LNCaP clone FGC (cell line): ENCODE measurements around the gene RMI1.

Experiments
- DNase-seq: peaks from one replicate; pipeline ENCODE4 v3.0.0-alpha.2; 2011; ENCODE audit warnings: low read depth
- H3K4me3 ChIP-seq: 2 replicates; pipeline ENCODE4 v1.5.1; 2011; ENCODE audit warnings: mild to moderate bottlenecking, low read depth, low read length, control low read depth
- TF ChIP-seq, protein P1 (sequence below): IDR thresholded peaks from 2 replicates; pipeline ENCODE4 v1.5.1; 2012; ENCODE audit warnings: mild to moderate bottlenecking; ENCODE audit not compliant: control insufficient read depth, insufficient read depth; ENCODE audit errors: extremely low read depth

Gene RMI1

GRCh38 chr9:83957248-83957513 lies 23.4 kb upstream of the RMI1 start:
- no peak for DNase-seq
- TF ChIP-seq, protein P1, sequence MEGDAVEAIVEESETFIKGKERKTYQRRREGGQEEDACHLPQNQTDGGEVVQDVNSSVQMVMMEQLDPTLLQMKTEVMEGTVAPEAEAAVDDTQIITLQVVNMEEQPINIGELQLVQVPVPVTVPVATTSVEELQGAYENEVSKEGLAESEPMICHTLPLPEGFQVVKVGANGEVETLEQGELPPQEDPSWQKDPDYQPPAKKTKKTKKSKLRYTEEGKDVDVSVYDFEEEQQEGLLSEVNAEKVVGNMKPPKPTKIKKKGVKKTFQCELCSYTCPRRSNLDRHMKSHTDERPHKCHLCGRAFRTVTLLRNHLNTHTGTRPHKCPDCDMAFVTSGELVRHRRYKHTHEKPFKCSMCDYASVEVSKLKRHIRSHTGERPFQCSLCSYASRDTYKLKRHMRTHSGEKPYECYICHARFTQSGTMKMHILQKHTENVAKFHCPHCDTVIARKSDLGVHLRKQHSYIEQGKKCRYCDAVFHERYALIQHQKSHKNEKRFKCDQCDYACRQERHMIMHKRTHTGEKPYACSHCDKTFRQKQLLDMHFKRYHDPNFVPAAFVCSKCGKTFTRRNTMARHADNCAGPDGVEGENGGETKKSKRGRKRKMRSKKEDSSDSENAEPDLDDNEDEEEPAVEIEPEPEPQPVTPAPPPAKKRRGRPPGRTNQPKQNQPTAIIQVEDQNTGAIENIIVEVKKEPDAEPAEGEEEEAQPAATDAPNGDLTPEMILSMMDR: no peak
- peak overlapping the region; percentile 55 for H3K4me3 ChIP-seq

DNA sequence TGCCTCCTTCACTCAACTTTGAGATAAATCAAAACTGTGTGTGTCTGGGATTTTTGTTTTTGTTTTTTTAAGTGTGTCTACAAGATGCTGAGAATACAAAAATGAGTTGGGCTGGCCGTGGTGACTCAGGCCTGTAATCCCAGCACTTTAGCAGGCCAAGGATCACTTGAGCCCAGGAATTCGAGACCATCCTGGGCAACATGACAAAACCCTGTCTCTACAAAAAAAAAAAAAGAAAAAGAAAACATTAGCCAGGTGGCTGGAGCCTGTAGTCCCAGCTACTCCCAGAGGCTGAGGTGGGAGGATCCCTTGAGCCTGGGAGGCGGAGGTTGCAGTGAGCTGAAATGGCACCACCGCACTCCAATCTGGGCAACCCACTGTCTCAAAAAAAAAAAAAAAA lies 21.5 kb upstream of the RMI1 start:
- H3K4me3 ChIP-seq: no peak overlapping the region
- no peak for DNase-seq
- TF ChIP-seq, protein P1: no peak

GRCh38 chr9:83960991-83961390 lies 19.6 kb upstream of the RMI1 start:
- no peak overlapping the region for H3K4me3 ChIP-seq
- TF ChIP-seq, protein P1: no peak
- no peak for DNase-seq

DNA sequence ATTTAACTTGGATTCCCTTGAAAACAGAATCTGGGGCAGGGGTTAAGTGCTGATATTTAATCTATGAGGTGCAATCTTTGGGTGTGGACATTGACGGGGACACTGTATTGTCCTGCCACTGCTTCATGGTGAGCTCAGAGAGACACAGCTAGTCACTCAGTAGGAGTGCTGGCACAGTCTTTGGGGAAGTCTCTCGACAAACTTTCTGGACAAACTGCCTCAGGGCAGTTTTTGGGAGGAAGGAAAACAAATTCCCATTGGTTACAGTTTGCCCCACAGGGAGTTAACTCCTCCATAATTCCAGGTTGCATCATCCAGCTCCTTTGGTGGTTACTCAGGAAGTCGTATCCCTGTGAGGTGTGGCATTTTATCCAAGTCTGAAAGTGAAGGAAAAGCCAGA lies 18.4 kb upstream of the RMI1 start:
- DNase-seq: peak; percentile 66
- H3K4me3 ChIP-seq: no peak overlapping the region
- TF ChIP-seq, protein P1: no peak

- TF ChIP-seq, protein P1: no peak
- H3K4me3 ChIP-seq: no peak overlapping the region
- DNase-seq: no peak
Observed at GRCh38 chr9:83964973-83965349, 15.6 kb upstream of the RMI1 start.

DNA sequence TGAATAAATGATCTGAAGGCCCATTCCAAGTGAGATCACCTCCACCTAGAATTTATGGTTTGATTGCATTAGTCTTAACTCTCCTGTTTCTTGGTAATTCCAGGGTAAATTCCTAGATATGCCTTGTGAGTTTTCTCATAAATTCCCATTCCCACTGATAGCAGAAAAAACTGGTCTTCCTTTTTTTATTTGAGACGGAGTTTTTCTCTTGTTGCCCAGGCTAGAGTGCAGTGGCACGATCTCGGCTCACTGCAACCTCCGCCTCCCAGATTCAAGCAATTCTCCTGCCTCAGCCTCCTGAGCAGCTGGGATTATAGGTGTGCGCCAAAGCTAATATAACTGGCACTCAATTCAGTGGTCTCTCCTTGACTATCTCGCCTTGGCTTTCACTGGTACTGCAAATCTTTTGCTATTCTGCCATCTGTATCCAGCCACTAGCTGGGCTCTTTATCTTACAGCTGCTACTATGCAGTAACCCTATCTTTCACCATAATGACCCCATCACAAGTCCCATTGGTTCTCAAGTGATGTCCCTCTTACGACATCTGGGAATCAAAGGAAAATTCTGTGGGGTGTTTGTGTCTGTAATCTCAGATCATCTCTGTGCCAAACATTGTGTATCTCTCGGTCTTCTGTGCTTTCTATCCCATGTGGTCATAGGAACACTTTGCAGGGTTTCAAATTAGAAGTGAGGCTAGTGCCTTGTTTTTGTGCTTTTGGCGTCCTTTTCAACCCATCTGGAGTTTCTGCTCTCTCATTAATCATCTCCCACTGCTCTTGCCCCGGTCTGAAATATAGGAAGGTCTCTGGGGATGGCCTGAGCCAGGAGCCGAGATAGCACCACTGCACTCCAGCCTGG lies 15.0 kb upstream of the RMI1 start:
- TF ChIP-seq, protein P1: no peak
- H3K4me3 ChIP-seq: no peak overlapping the region
- DNase-seq: no peak

GRCh38 chr9:83966209-83966582 lies 14.4 kb upstream of the RMI1 start:
- TF ChIP-seq, protein P1: no peak
- H3K4me3 ChIP-seq: no peak overlapping the region
- no peak for DNase-seq
